Measurements from ENCODE around the gene SAA1.

SAA1 gene

DNA sequence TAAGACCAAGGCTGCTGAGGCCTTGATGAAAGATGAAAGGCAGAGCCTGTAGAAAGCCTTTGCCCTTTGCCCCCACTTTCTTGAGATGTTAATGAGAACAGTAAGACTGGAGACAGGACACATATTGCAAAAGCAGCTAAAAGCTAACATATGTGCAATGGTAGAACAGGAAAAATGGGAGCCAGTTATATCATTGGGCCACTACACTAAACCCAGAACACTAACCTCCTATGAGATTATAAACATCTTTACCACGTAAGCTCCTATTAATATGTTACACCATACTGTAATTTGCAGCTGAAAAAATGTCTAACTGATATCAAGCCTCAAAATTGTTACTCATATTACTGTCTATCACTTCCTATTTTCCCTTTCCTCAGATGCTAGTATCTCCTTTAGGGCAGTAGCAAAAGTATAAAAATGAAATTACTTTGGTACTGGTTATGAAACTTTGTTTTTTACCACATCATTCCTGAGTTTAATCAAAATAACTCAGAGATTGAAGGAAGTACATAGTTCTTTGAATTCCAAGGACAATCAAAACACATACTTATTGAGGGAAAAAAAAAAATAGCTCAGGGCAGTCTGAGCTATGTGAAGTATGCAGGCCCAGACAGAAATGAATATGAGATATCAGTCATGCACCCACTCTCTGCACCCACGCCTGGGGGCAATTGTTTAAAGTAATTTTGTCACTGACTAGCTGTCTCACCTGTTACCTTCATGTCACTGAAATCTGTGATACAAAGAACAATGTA, 46.8 kb downstream of the SAA1 start:
- no peak for DNase-seq

DNA sequence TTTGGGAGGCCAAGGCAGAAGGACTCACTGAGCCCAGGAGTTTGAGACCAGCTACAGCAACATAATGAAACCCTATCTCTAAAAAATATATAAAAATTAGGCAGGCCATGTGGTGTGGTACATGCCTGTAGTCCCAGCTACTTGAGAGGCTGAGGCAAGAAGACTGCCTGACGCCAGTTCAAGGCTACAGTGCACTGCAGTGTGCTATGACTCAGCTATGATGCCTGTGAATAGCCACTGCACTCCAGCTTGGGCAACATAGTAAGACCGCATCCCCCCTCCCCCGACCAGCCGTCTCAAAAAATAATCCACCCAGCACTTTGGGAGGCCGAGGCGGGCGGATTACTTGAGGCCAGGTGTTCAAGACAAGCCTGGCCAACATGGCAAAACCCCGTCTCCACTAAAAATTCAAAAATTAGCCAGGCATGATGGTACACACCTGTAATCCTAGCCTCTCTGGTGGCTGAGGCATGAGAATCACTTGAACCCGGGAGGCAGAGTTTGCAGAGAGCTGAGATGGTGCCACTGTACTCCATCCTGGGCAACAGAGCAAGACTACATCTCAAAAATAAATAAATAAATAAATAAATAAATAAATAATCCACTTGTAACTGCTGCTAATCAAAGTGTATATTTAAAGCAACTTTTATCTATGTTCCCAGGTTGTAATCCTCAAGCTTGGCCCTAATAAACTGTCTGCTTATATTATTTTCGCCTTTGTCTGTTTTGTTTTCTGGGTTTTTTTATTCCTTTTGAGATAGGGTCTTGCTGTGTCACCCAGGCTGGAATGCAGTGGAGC, 48.1 kb downstream of the SAA1 start:
- DNase-seq: no peak

DNA sequence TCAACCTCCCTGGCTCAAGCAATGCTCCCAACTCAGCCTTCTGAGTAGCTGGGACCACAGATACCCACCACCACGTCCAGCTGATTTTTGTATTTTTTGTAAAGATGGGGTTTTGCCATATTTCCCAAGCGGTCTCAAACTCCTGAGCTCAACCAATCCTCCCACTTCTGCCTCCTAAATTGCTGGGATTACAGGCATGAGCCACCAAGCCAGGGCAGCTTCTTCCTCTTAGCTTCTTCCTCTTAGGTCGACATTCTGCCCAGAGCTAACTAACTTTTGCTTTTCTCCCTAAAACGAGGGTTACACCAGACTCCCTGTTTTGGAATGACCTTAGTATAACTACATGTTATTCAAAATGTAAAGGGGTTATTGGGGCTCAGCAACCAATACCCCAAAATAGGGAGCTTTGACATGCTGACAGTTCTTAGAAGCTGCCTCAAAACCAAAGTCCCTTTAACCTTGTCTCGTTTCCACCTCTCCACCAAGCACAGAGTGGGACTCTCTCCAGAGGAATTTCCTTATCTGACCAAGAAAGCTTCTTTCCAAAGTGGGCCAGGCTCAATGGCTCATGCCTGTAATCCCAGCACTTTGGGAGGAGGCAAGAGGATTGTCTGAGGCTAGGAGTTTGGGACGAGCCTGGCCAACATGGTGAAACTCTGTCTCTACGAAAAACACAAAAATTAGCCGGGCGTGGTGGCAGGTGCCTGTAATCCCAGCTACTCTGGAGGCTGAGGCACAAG, 48.9 kb downstream of the SAA1 start:
- peak; percentile 4 to 13 for DNase-seq

DNA sequence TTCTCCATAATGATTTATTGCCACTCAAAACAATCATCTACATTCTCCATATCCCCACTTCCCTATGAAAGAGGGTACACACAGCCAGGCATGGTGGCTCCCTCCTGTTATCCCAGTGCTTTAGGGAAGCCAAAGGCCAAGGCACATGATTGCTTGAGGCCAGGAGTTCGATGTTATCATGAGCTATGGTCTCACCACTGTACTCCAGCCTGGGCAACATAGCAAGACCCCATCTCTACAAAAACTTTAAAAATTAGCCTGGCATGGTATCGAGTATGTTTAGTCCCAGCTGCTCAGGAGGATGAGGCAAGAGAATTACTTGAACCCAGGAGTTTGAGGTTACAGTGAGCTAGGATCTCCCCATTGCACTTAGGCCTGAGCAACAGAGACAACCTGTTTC, 49.8 kb downstream of the SAA1 start:
- DNase-seq: no peak

DNA sequence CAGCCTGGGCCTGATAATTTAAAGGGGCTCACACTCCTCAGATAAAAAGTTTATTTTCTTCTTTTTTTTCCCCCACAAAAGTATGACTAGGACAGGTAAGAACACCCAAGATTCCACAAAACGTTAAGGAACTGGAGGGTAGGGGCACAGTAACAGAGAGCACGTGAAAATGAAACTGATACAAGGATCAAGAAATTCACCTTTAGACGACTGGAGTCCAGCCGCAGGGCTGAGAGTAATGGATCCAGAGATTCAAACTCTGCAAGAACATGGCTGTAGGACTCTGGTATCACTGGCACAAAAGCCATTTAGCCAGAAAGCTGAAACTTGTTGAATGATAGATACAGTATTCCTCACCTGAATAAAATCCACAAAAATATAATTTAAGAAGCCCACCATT, 51.5 kb downstream of the SAA1 start:
- no peak for DNase-seq

Measured in AML-193 (cell line).